Osteocyte (in vitro differentiated cells): Measurements from ENCODE around the gene ARID3B. TPM values are rescaled to one million over a fixed set of nuclear protein-coding genes. Genes with fewer than 3 reads are reported as not detected.

Experiments used
- DNase-seq: peaks from one replicate; pipeline ENCODE4 v3.0.0; 2021; ENCODE audit warnings: mixed read lengths; ENCODE audit not compliant: unreplicated experiment; ENCODE audit errors: extremely low spot score
- H3K27ac Mint-ChIP-seq: one replicate; pipeline ENCODE4 v1.8.0; 2021; ENCODE audit warnings: mild to moderate bottlenecking, mixed read lengths; ENCODE audit not compliant: unreplicated experiment
- H3K27me3 Mint-ChIP-seq: one replicate; pipeline ENCODE4 v1.8.0; 2021; ENCODE audit warnings: mixed read lengths; ENCODE audit not compliant: unreplicated experiment
- H3K36me3 Mint-ChIP-seq: one replicate; pipeline ENCODE4 v1.8.0; 2021; ENCODE audit warnings: mixed read lengths; ENCODE audit not compliant: unreplicated experiment
- H3K4me1 Mint-ChIP-seq: one replicate; pipeline ENCODE4 v1.8.0; 2021; ENCODE audit warnings: mixed read lengths; ENCODE audit not compliant: unreplicated experiment
- H3K4me3 Mint-ChIP-seq: one replicate; pipeline ENCODE4 v1.8.0; 2021; ENCODE audit warnings: mild to moderate bottlenecking, moderate library complexity, mixed read lengths; ENCODE audit not compliant: unreplicated experiment
- H3K9me3 Mint-ChIP-seq: one replicate; pipeline ENCODE4 v1.8.0; 2021; ENCODE audit warnings: mixed read lengths; ENCODE audit not compliant: unreplicated experiment
- total RNA-seq: library from RNA; stranded (reverse); gene quantifications from 2 replicates; pipeline ENCODE4 v1.2.1, GENCODE V29; 2021
- TF ChIP-seq, protein P1 (sequence below): fragments of 200-600 bp; sonication (generic); IDR thresholded peaks from 2 replicates; pipeline ENCODE4 v1.5.0; 2021; ENCODE audit warnings: antibody characterized with exemption, mild to moderate bottlenecking, moderate library complexity

Gene ARID3B
- total RNA-seq, 1 donor from 2014 or later = 2.8 TPM

DNA sequence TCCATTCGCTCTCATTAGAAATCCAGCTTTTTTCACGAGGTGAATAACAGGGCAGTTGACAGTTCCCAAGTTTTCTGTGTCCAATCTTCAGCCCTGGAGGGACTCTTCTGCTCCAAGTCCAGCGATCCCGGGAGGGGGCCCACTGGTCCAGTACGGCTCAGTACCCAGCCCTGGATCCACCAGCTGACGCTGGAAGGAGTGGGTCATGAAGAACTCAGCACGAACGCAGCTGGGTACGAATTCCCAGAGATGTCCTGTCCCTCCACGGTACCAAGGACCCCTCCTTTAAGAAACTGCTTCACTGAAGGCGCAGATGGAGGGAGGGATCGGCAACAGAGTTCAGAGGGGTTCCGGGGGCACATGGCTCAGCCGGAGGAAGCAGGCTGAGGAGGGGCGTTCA, 58.1 kb downstream of the ARID3B start:
- no peaks in the 10 kb centered on the region for H3K27me3 Mint-ChIP-seq
- H3K36me3 Mint-ChIP-seq = peaks cover 7% of the 10 kb centered on the region
- TF ChIP-seq, protein P1, sequence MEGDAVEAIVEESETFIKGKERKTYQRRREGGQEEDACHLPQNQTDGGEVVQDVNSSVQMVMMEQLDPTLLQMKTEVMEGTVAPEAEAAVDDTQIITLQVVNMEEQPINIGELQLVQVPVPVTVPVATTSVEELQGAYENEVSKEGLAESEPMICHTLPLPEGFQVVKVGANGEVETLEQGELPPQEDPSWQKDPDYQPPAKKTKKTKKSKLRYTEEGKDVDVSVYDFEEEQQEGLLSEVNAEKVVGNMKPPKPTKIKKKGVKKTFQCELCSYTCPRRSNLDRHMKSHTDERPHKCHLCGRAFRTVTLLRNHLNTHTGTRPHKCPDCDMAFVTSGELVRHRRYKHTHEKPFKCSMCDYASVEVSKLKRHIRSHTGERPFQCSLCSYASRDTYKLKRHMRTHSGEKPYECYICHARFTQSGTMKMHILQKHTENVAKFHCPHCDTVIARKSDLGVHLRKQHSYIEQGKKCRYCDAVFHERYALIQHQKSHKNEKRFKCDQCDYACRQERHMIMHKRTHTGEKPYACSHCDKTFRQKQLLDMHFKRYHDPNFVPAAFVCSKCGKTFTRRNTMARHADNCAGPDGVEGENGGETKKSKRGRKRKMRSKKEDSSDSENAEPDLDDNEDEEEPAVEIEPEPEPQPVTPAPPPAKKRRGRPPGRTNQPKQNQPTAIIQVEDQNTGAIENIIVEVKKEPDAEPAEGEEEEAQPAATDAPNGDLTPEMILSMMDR = no peak
- H3K4me3 Mint-ChIP-seq = no peak overlapping the region
- H3K9me3 Mint-ChIP-seq = no peaks in the 10 kb centered on the region
- no peaks in the 10 kb centered on the region for H3K4me1 Mint-ChIP-seq
- H3K27ac Mint-ChIP-seq = no peak overlapping the region
- no peak for DNase-seq

DNA sequence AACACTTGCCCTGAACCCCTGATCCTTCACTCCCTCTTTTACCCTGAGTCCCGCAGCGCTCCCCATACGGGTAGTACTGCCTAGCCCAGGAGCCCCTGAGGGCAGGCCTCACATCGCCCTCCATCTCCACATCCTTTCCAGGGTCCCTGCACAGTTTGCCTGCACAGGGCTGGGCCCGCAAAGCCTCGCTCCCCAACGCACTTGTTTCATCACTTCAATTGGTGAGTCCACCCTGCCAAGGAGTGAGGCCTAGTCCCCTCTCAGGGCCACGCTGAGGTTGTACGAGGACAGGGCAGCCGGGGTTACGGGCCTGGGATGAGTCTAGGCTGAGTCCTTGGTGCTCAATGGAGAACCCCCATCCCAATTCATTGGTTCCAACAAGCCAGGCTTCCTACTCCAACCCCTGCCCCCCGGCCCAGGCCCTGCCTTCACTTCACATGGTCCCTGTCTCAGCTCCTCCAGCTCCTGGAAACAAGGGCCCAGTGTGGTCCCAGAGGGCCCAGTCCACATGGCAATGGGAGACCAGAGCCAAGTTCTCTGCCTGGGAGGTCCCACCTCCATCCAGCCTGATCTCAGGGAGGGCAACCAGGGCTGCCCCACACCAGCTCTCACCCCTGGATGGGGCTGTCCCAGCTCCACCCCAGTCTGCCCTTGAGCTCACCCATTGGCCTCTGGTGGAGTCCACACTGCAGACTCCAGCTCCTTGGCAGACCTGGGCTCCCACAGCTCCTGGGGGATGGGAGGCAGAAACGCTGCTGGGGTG, 62.2 kb downstream of the ARID3B start:
- H3K27me3 Mint-ChIP-seq = peaks cover 5% of the 10 kb centered on the region
- H3K36me3 Mint-ChIP-seq = no peaks in the 10 kb centered on the region
- no peaks in the 10 kb centered on the region for H3K9me3 Mint-ChIP-seq
- TF ChIP-seq, protein P1 = no peak
- no peak overlapping the region for H3K27ac Mint-ChIP-seq
- H3K4me1 Mint-ChIP-seq = no peaks in the 10 kb centered on the region
- no peak overlapping the region for H3K4me3 Mint-ChIP-seq
- DNase-seq = no peak

DNA sequence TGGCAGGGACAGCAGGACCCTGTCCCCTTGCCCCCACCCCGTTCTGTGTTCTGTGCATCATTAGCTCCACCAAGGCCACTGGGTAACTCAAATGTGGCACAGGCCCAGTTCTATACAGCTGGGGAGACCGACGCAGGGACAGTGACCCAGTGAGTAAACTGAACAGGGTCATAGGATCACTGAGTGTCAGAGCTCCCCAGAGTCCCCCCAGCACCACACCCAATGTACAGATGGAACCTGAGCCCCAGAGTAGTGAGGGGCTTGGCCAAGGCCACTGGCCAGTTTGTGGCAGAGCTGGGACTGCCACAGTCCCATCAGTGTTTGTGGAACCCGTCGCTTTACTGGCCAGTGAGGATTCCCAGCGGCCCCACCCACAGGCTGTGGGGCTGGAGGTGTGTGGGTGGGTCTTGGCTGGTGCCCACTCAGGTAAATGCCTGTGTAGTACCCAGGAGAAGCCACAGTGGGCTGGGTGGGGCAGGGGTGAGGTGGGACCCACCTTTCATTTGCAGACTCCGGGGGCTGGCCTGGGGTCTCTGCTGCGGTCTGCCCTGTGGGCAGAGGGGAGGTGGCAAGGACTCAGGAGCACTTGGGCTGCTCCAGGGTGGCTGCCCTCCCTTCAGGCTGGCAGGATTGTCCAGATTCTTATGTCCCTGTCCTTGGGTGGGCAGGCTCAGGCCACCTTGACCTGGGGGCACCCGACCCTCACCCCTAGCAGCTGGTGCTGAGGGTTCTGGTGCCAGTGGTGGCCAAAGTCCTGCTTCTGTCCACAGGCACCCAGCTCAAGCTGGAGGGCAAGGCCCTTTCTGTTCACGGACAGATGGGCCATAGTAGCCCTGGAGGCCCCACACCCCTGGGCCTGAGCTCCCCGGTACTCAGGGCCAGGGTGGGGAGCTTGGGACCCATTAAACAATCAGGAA, 63.0 kb downstream of the ARID3B start:
- no peak overlapping the region for H3K27ac Mint-ChIP-seq
- no peaks in the 10 kb centered on the region for H3K36me3 Mint-ChIP-seq
- peaks cover 9% of the 10 kb centered on the region for H3K27me3 Mint-ChIP-seq
- no peak overlapping the region for H3K4me3 Mint-ChIP-seq
- no peaks in the 10 kb centered on the region for H3K9me3 Mint-ChIP-seq
- no peak for DNase-seq
- no peaks in the 10 kb centered on the region for H3K4me1 Mint-ChIP-seq
- TF ChIP-seq, protein P1 = no peak

DNA sequence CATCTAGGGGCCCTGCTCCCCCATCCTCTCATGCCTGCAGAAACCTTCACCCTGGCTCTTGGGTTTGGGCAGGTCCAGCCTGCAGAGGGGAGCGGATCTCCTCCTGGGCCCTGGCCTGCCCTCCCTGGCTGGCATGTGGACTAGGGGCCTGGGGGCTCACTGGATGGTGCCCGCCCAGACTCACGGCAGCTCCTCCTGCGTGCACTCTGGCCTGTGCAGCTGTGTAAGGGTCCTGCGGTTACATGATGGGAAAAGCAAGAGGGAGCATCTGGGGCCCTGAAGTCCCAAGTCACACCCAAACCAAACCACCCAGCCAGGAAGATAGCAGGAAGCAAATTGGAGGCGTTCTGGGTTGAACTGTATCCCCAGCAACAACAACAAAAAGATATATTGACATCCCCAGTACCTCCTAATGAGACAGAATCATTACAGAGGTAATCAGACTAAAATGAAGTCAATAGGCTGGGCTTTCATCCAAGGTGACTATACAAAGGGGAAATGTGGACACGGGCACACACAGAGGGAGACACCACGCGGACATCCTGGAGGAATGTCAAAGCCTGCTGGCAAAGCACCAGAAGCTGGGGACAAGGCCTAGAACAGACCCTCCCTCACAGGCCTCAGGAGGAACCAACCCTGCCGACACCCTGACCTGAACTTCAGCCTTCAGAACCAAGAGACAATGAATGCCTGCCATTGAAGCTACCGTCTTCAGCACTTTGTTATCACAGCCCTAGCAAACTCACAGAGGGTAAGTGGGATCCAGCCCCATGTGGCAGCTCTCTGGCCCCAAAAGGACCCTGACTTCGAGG, 64.2 kb downstream of the ARID3B start:
- no peak overlapping the region for H3K4me3 Mint-ChIP-seq
- H3K36me3 Mint-ChIP-seq = no peaks in the 10 kb centered on the region
- no peaks in the 10 kb centered on the region for H3K4me1 Mint-ChIP-seq
- peaks cover 13% of the 10 kb centered on the region for H3K27me3 Mint-ChIP-seq
- TF ChIP-seq, protein P1 = no peak
- H3K27ac Mint-ChIP-seq = no peak overlapping the region
- no peaks in the 10 kb centered on the region for H3K9me3 Mint-ChIP-seq
- no peak for DNase-seq
